Calu3 (cell line): ENCODE data around the gene TSR1. TPM values are rescaled to one million over a fixed set of nuclear protein-coding genes. Genes with fewer than 3 reads are reported as not detected.

Experiments
- BruUV-seq: library from RNA; stranded (reverse); fragments of 400-500 nt; replicated peaks from 2 replicates; lab custom pipeline; 2021; lab: Mats Ljungman, UMichigan
- CTCF ChIA-PET: fragments of 300-600 bp; sonication (Branson Sonifier 250); formaldehyde crosslinking; loops from one replicate; lab custom pipeline; 2022; ENCODE audit warnings: antibody characterized with exemption; lab: Charles Lee
- DNase-seq: peaks from one replicate; pipeline ENCODE4 v3.0.0; 2022
- H3K27ac Mint-ChIP-seq: one replicate; pipeline ENCODE4 v1.8.0; 2022; ENCODE audit warnings: mixed read lengths; ENCODE audit not compliant: unreplicated experiment
- H3K27me3 Mint-ChIP-seq: one replicate; pipeline ENCODE4 v1.8.0; 2022; ENCODE audit warnings: mixed read lengths; ENCODE audit not compliant: unreplicated experiment
- H3K36me3 Mint-ChIP-seq: one replicate; pipeline ENCODE4 v1.8.0; 2022; ENCODE audit warnings: mild to moderate bottlenecking, moderate library complexity, mixed read lengths; ENCODE audit not compliant: insufficient read depth, unreplicated experiment
- H3K4me1 Mint-ChIP-seq: one replicate; pipeline ENCODE4 v1.8.0; 2022; ENCODE audit warnings: mild to moderate bottlenecking, low read depth, mixed read lengths; ENCODE audit not compliant: unreplicated experiment
- H3K4me3 Mint-ChIP-seq: one replicate; pipeline ENCODE4 v1.8.0; 2022; ENCODE audit warnings: mild to moderate bottlenecking, low read depth, moderate library complexity, mixed read lengths; ENCODE audit not compliant: unreplicated experiment
- H3K9me3 Mint-ChIP-seq: one replicate; pipeline ENCODE4 v1.8.0; 2022; ENCODE audit warnings: low read depth, mixed read lengths; ENCODE audit not compliant: unreplicated experiment
- intact Hi-C: fragments of 100-400 bp; cut with micrococcal nuclease; formaldehyde crosslinking; loops from one replicate; pipeline ENCODE4 v1.10.0; 2022; ENCODE audit not compliant: unreplicated experiment
- total RNA-seq: library from RNA; stranded (reverse); gene quantifications from 2 replicates; pipeline ENCODE4 v1.2.3, GENCODE V29; 2022
- TF ChIP-seq, protein P1 (sequence below): fragments of 200-600 bp; IDR thresholded peaks from one replicate; pipeline ENCODE4 v1.8.0; 2022; ENCODE audit warnings: antibody characterized with exemption; ENCODE audit not compliant: unreplicated experiment

TSR1 gene
- total RNA-seq, 1 experiment from 2014 or later = 34.3 TPM

DNA sequence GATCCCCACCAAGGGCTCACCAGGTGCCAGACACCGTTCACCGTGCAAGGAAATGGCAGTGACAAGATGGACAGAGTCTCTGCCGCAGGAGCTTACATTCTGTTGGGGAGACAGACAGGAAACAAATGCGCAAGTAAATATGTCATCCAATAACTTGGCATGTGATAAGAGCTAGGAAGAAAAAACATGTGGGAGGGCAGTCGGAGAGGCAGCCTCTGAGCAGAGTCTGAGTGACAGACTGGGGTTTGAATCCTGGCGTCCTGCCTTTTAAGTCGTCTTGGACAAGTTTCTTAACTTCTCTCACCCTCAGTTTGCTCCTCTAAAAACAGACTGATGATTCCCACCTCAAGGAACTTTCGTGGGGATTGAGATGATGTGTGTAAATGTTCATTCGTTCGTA, 8.3 kb upstream of the TSR1 start:
- H3K4me1 Mint-ChIP-seq = peaks cover 8% of the 10 kb centered on the region
- no peaks in the 10 kb centered on the region for H3K9me3 Mint-ChIP-seq
- H3K4me3 Mint-ChIP-seq = no peak overlapping the region
- H3K36me3 Mint-ChIP-seq = peaks cover 15% of the 10 kb centered on the region
- H3K27me3 Mint-ChIP-seq = no peaks in the 10 kb centered on the region
- intact Hi-C loops = no loop called here
- TF ChIP-seq, protein P1, sequence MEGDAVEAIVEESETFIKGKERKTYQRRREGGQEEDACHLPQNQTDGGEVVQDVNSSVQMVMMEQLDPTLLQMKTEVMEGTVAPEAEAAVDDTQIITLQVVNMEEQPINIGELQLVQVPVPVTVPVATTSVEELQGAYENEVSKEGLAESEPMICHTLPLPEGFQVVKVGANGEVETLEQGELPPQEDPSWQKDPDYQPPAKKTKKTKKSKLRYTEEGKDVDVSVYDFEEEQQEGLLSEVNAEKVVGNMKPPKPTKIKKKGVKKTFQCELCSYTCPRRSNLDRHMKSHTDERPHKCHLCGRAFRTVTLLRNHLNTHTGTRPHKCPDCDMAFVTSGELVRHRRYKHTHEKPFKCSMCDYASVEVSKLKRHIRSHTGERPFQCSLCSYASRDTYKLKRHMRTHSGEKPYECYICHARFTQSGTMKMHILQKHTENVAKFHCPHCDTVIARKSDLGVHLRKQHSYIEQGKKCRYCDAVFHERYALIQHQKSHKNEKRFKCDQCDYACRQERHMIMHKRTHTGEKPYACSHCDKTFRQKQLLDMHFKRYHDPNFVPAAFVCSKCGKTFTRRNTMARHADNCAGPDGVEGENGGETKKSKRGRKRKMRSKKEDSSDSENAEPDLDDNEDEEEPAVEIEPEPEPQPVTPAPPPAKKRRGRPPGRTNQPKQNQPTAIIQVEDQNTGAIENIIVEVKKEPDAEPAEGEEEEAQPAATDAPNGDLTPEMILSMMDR = no peak
- H3K27ac Mint-ChIP-seq = no peak overlapping the region
- CTCF ChIA-PET = no interaction called here
- no peak for DNase-seq
- no TSS peak for BruUV-seq

DNA sequence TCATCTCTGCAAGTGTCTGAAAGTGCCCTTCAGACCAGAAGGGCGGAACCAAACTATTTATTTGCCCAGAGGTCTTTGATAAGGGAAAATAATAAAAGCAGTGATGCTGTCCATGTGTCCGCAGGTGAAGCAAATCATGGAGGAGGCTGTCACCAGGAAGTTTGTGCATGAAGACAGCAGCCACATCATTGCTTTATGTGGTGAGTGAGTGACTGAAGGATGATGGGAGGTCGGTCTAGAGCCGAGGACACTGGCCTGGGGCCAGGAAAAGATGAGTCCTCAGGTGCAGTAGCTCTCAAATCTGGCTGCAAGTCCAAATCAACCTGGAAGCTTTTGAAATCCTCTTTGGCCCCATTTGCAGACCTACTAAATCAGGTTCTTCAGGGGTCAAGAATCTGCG, 7.2 kb upstream of the TSR1 start:
- no peak for DNase-seq
- Mint-ChIP-seq H3K4me3 (no peak overlapping the region), H3K36me3 (peaks cover 16% of the 10 kb centered on the region), H3K9me3 (no peaks in the 10 kb centered on the region), H3K27me3 (no peaks in the 10 kb centered on the region), H3K4me1 (peaks cover 8% of the 10 kb centered on the region), H3K27ac (no peak overlapping the region)
- CTCF ChIA-PET = no interaction called here
- intact Hi-C loops = no loop called here
- TF ChIP-seq, protein P1 = no peak
- BruUV-seq = no TSS peak

DNA sequence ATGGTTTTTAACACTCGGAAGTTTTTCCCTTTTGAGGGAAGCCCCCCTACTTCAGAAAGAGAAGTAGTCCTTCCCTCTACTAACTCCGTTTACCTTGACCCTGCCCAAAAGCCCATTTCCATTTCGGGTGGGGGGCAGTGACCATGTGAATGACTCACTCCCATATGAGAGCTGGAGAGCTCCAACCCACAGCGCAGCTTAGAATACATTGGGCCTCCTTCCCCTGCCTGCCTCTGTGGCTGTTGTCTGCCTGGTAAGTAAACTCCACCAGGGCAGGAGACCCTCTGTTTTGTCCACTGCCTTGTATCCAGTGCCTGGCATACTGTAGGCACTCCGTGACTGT, 2.0 kb upstream of the TSR1 start:
- peak overlapping the region; percentile 99 for H3K4me3 Mint-ChIP-seq
- peaks cover 39% of the 10 kb centered on the region for H3K36me3 Mint-ChIP-seq
- DNase-seq = no peak
- BruUV-seq = no TSS peak
- H3K27ac Mint-ChIP-seq = no peak overlapping the region
- H3K9me3 Mint-ChIP-seq = no peaks in the 10 kb centered on the region
- intact Hi-C loops = no loop called here
- H3K27me3 Mint-ChIP-seq = no peaks in the 10 kb centered on the region
- TF ChIP-seq, protein P1 = no peak
- no peaks in the 10 kb centered on the region for H3K4me1 Mint-ChIP-seq
- CTCF ChIA-PET = interaction anchor here (0.6 to 1.5 kb wide), 2 partner anchors 15 to 21 kb away, joined by 3 to 10 read pairs; no protein-coding TSS in a partner anchor

DNA sequence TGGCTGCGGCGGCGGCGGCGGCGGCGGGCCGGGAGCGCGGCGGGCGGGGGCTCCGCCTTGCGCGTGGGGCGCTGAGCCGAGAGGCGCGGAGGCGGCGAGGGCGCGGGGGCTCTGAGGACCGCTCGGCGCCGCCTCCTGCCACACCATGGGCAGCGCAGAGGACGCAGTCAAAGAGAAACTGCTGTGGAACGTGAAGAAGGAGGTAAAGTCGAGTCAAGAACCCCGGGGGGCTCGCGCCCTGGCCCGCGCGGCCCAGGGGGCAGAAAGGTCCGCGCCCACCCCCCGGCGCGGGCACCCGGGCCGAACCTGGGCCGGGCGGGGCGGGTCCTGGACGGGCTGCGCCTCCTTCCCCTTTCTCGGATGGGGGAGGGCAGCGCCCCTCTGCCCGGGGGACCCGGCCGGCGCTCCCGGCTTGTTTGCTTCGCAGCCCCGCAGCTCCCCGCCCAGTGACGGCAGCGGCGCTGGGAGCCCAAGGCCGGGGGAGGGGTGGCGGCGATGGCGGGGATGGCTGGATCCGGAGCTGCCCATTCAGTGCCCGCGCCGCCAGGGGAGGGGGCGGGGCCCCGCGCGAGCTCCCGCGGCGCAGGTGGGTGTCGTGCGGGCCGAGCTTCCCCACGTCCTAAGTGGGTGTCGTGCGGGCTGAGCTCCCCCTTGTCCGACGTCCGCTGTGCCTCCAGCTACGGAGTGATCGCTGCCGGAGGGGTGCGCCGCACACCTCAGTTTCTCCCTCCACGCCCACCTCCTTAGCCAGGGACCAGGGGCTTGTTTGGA, 1.5 kb upstream of the TSR1 start:
- intact Hi-C loops = no loop called here
- TF ChIP-seq, protein P1 = no peak
- CTCF ChIA-PET = interaction anchor here (0.6 to 1.5 kb wide), 2 partner anchors 15 to 22 kb away, joined by 3 to 10 read pairs; no protein-coding TSS in a partner anchor
- Mint-ChIP-seq H3K4me3 (peak overlapping the region; percentile 99), H3K27ac (no peak overlapping the region), H3K27me3 (no peaks in the 10 kb centered on the region), H3K9me3 (no peaks in the 10 kb centered on the region), H3K36me3 (peaks cover 36% of the 10 kb centered on the region), H3K4me1 (no peaks in the 10 kb centered on the region)
- peak; percentile 69 for DNase-seq
- BruUV-seq = no TSS peak
